OCI-LY3 (cell line): Measurements from ENCODE around the gene LNX1.

Experiments used
- H2AFZ ChIP-seq: fragments of 200-600, 300-600 bp; shearing (Covaris generic); 2 replicates; pipeline ENCODE4 v1.6.0; 2014; ENCODE audit warnings: antibody characterized with exemption, low read depth, low read length
- H3K27ac ChIP-seq: fragments of 200-600, 300-600 bp; sonication (generic); 2 replicates; pipeline ENCODE4 v1.5.1; 2014; ENCODE audit warnings: mild to moderate bottlenecking, low read length, moderate library complexity, mixed read lengths
- H3K27me3 ChIP-seq: fragments of 200-600, 300-600 bp; sonication (generic); 2 replicates; pipeline ENCODE4 v1.6.1; 2014; ENCODE audit warnings: low read depth, low read length, mixed read lengths
- H3K36me3 ChIP-seq: fragments of 200-600, 300-600 bp; sonication (generic); replicated peaks from 2 replicates; pipeline ENCODE3; 2014; ENCODE audit warnings: low read depth, low read length, mixed read lengths
- H3K4me1 ChIP-seq: fragments of 300-600, 200-600 bp; sonication (generic); 2 replicates; pipeline ENCODE4 v1.6.1; 2014; ENCODE audit warnings: low read length, mixed read lengths
- H3K4me2 ChIP-seq: fragments of 200-600, 300-600 bp; sonication (generic); 2 replicates; pipeline ENCODE4 v1.6.1; 2014; ENCODE audit warnings: low read length, mixed read lengths
- H3K4me3 ChIP-seq: fragments of 300-600, 200-600 bp; sonication (generic); 2 replicates; pipeline ENCODE4 v1.5.1; 2014; ENCODE audit warnings: antibody characterized with exemption, mild to moderate bottlenecking, low read length, moderate library complexity
- H3K79me2 ChIP-seq: fragments of 300-600, 200-600 bp; shearing (Covaris generic); 2 replicates; pipeline ENCODE4 v1.6.1; 2014; ENCODE audit warnings: mild to moderate bottlenecking, low read length, mixed read lengths
- H3K9ac ChIP-seq: fragments of 300-600, 200-600 bp; shearing (Covaris generic); 2 replicates; pipeline ENCODE4 v1.6.0; 2014; ENCODE audit warnings: mild to moderate bottlenecking, low read length, moderate library complexity
- H3K9me3 ChIP-seq: fragments of 200-600, 300-600 bp; shearing (Covaris generic); 2 replicates; pipeline ENCODE4 v1.6.1; 2014; ENCODE audit warnings: low read length, mixed read lengths; ENCODE audit not compliant: insufficient read depth
- H4K20me1 ChIP-seq: fragments of 200-600, 300-600 bp; sonication (generic); 2 replicates; pipeline ENCODE4 v1.6.1; 2016; ENCODE audit warnings: low read length, mixed read lengths; ENCODE audit not compliant: insufficient read depth
- EZH2phosphoT487 ChIP-seq: fragments of 200-600 bp; shearing (Covaris generic); IDR thresholded peaks from 2 replicates; pipeline ENCODE4 v1.6.1; 2018; ENCODE audit warnings: antibody characterized with exemption, mixed run types, low read depth
- TF ChIP-seq, protein P1 (sequence below): fragments of 200-600, 300-600 bp; sonication (generic); IDR thresholded peaks from 2 replicates; pipeline ENCODE4 v1.5.1; 2014; ENCODE audit warnings: antibody characterized with exemption, low read length, low read depth

Gene LNX1

DNA sequence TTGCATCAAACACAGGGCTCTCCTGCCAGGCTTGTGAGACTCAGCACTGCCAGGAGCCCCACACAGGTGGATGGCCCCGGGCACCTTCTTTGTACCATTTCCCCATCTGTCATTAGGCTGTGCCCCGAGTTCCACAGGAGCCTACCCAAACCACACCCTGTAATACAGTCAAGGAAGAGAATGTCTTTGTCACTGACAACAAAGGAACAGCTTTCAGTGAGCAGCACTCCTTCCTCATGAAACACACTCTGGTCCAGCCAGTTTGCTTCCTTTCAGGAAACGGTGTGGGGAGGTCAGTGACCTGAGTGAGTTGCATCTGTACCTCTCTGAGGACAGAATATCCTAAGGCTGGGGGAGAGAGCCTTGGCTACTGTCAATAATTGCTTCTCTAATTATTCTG lies 53.7 kb downstream of the LNX1 start:
- Histone ChIP-seq H3K4me3 (no peak overlapping the region), H4K20me1 (no peaks in the 10 kb centered on the region), H3K27me3 (0 out of 2 replicates have a peak, but pooled peaks cover 8% of the 10 kb centered on the region), H3K79me2 (no peaks in the 10 kb centered on the region), H3K9ac (no peak overlapping the region), H2AFZ (no peak overlapping the region), H3K4me1 (peaks cover 11% of the 10 kb centered on the region), H3K9me3 (no peaks in the 10 kb centered on the region), H3K4me2 (no peak overlapping the region), H3K27ac (no peak overlapping the region), H3K36me3 (no peaks in the 10 kb centered on the region)
- TF ChIP-seq, protein P1, sequence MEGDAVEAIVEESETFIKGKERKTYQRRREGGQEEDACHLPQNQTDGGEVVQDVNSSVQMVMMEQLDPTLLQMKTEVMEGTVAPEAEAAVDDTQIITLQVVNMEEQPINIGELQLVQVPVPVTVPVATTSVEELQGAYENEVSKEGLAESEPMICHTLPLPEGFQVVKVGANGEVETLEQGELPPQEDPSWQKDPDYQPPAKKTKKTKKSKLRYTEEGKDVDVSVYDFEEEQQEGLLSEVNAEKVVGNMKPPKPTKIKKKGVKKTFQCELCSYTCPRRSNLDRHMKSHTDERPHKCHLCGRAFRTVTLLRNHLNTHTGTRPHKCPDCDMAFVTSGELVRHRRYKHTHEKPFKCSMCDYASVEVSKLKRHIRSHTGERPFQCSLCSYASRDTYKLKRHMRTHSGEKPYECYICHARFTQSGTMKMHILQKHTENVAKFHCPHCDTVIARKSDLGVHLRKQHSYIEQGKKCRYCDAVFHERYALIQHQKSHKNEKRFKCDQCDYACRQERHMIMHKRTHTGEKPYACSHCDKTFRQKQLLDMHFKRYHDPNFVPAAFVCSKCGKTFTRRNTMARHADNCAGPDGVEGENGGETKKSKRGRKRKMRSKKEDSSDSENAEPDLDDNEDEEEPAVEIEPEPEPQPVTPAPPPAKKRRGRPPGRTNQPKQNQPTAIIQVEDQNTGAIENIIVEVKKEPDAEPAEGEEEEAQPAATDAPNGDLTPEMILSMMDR: no peak
- TF ChIP-seq EZH2phosphoT487: no peak

- Histone ChIP-seq H3K9ac (no peak overlapping the region), H3K27me3 (0 out of 2 replicates have a peak, but pooled peaks cover 8% of the 10 kb centered on the region), H3K4me3 (no peak overlapping the region), H3K9me3 (no peaks in the 10 kb centered on the region), H3K36me3 (no peaks in the 10 kb centered on the region), H3K79me2 (no peaks in the 10 kb centered on the region), H3K4me1 (no peaks in the 10 kb centered on the region), H4K20me1 (no peaks in the 10 kb centered on the region), H2AFZ (no peak overlapping the region), H3K4me2 (no peak overlapping the region), H3K27ac (no peak overlapping the region)
- TF ChIP-seq, protein P1: no peak
- TF ChIP-seq EZH2phosphoT487: no peak
Observed at GRCh38 chr4:53536328-53536727, 55.0 kb downstream of the LNX1 start.

- no peak overlapping the region for H3K4me2 ChIP-seq
- H3K79me2 ChIP-seq: no peaks in the 10 kb centered on the region
- H3K9me3 ChIP-seq: no peaks in the 10 kb centered on the region
- no peak overlapping the region for H2AFZ ChIP-seq
- no peaks in the 10 kb centered on the region for H4K20me1 ChIP-seq
- H3K4me1 ChIP-seq: no peaks in the 10 kb centered on the region
- H3K36me3 ChIP-seq: no peaks in the 10 kb centered on the region
- H3K27ac ChIP-seq: no peak overlapping the region
- no peak overlapping the region for H3K4me3 ChIP-seq
- no peak overlapping the region for H3K9ac ChIP-seq
- 0 out of 2 replicates have a peak, but pooled peaks cover 8% of the 10 kb centered on the region for H3K27me3 ChIP-seq
- TF ChIP-seq EZH2phosphoT487: no peak
- TF ChIP-seq, protein P1: no peak
Observed at GRCh38 chr4:53535567-53535966, 55.7 kb downstream of the LNX1 start.

- Histone ChIP-seq H3K4me1 (no peaks in the 10 kb centered on the region), H3K36me3 (no peaks in the 10 kb centered on the region), H3K79me2 (no peaks in the 10 kb centered on the region), H3K4me2 (no peak overlapping the region), H3K9me3 (no peaks in the 10 kb centered on the region), H4K20me1 (no peaks in the 10 kb centered on the region), H3K27me3 (0 out of 2 replicates have a peak, but pooled peaks cover 8% of the 10 kb centered on the region), H2AFZ (no peak overlapping the region), H3K4me3 (no peak overlapping the region), H3K9ac (no peak overlapping the region), H3K27ac (no peak overlapping the region)
- TF ChIP-seq, protein P1: no peak
- no peak for TF ChIP-seq EZH2phosphoT487
Observed at GRCh38 chr4:53534684-53535083, 56.6 kb downstream of the LNX1 start.
